Erythroblast (primary cell): ENCODE results near the gene GPX4.

Experiments used
- DNase-seq, 2 experiments: peaks; one replicate each; lab custom pipeline; 2025; lab: John Stamatoyannopoulos, UW
- GATA1 ChIP-seq: IDR thresholded peaks from 2 replicates; pipeline ENCODE4 v1.6.1; 2011; ENCODE audit warnings: low read depth, mild to moderate bottlenecking, control low read depth, low read length, moderate library complexity
- POLR2A ChIP-seq: IDR thresholded peaks from 2 replicates; pipeline ENCODE4 v1.6.1; 2011; ENCODE audit warnings: mild to moderate bottlenecking, low read length

GPX4 gene

DNA sequence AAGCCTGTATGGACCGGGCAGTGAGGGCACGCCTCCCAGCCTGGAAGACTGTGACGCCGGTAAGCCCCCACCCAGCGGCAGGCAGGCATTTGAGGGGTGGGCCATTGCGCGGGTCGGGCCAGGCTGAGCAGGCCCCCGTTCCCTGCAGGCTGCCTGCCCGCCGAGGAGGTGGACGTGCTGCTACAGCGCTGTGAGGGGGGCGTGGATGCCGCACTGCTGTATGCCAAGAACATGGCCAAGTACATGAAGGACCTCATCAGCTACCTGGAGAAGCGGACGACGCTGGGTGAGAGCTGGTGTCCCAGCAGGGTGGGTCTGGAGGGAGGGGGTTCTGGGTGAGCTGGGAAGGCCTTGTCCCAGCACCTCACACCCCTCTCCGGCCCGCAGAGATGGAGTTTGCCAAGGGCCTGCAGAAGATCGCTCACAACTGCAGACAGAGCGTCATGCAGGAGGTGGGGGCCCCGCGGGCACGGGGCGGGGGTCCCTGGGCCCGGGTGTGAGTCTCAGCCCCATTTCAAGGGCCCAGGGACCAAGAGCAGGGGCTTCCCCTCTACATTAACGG is 29.8 kb upstream of the GPX4 start:
- no peak for DNase-seq
- TF ChIP-seq POLR2A (no peak), GATA1 (no peak)

DNA sequence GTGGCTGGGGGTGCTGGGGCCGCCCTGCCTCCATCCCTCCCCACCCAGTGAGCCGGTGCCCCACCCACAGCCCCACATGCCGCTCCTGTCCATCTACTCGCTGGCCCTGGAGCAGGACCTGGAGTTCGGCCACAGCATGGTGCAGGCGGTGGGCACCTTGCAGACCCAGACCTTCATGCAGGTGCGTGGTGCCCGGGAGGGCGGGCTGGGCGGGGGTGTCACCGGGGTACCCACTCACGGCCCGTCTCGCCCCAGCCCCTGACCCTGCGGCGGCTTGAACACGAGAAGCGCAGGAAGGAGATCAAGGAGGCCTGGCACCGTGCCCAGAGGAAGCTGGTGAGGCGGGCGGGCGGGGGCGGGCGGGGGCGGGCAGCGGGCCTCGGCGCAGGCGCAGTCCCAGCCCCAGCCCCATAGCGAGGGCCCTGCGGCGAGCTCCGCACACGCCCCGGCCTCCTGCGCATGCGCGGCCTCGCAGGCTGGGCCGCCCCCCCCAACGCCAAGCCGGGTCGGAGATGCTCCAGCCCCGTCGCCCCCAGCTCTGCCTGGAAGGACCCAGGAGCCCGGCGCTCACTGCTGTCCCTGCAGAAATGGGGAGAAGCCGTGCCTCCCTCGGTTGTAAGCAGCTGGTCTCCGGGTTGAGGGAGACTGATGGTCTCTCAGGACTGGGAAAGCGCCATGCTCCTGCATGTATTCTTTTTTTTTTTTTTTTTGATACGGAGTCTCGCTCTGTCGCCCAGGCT is 29.1 kb upstream of the GPX4 start:
- peak in 1 of 2 experiments; percentile 58 for DNase-seq
- TF ChIP-seq POLR2A (no peak), GATA1 (no peak)

DNA sequence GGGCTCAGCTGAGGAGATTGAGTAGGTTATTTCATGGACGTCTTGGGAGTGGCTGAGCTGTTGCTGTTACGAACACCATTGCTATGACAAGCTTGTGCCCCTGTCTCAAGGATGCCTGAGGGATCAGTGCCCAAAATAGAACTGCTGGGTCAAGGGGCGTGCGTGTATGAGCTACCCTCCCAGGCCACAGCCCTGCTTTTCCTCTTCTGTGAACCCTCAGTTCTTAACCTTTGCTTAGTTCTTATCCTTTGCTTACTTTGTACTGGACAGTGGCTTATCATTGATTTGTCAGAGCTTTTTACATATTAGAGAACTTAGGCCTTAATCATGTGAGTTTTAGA is 27.8 kb upstream of the GPX4 start:
- TF ChIP-seq GATA1, result no peak
- no peak for TF ChIP-seq POLR2A
- no peak for DNase-seq

DNA sequence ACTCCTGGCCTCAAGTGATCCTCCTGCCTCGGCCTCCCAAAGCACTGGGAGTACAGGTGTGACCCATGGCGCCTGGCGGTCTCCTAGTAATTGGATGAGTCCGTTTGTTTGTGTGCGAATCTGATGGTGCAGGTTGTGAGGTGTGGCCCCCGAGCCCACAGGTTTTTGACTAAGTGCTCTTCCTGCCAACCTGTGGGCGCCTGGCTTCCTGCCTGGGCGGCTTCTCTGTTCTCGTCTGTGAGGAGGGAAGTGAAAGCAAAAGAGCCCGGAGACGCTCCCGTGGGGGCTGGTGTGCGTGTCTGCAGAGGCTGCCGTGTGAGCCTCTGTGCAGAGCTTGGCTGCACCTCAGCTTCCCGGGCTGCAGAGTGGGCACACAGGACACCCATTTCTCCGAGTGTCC is 26.8 kb upstream of the GPX4 start:
- TF ChIP-seq POLR2A (no peak), GATA1 (no peak)

DNA sequence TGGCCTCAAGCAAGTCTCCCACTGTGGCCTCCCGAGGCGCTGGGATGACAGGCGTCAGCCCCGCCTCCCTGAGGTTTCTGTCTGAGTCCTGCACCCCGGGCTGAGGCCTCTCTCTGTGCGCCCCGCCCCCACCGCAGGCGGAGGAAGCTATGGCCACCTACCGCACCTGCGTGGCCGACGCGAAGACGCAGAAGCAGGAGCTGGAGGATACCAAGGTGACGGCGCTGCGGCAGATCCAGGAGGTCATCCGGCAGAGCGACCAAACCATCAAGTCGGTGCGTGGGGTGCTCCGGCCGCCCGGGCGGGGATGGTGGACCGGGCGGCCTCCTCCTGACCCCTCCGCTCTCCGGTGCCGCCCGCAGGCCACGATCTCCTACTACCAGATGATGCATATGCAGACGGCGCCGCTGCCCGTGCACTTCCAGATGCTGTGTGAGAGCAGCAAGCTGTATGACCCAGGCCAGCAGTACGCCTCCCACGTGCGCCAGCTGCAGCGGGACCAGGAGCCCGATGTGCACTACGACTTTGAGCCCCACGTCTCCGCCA is 24.2 kb upstream of the GPX4 start:
- no peak for TF ChIP-seq POLR2A
- TF ChIP-seq GATA1, result no peak
- no peak for DNase-seq

More for the DNA sequence above, 26.8 kb upstream of the GPX4 start:
- no peak for DNase-seq

DNA sequence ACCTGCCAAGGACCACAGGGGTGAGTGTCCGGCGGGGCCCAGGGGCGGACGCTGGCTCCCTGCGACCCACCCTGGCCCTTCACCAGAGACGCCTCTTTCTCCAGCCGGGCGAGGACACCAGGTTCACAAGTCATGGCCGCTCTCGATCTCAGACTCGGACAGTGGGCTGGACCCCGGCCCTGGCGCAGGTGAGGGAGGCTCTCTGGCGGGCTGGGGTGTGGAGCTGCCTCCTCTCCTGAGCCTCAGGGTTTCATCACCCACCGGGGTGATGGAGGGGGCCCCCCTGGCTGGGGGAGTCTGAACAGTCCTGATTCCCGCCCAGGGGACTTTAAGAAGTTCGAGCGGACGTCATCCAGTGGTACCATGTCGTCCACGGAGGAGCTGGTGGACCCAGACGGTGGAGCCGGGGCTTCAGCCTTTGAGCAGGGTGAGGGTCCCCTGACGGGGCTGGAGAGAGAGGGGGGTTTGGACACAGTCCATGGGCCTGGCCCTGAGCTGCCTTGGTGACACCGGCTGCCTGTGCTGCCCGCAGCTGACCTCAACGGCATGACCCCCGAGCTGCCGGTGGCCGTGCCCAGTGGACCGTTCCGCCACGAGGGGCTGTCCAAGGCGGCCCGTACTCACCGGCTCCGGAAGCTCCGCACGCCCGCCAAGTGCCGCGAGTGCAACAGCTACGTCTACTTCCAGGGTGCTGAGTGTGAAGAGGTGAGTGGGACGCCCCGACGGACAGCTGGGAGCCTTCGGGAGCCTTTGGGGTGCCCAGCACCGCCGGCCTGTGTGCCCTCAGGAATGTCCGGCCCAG is 23.2 kb upstream of the GPX4 start:
- TF ChIP-seq POLR2A (no peak), GATA1 (no peak)
- DNase-seq, result no peak

DNA sequence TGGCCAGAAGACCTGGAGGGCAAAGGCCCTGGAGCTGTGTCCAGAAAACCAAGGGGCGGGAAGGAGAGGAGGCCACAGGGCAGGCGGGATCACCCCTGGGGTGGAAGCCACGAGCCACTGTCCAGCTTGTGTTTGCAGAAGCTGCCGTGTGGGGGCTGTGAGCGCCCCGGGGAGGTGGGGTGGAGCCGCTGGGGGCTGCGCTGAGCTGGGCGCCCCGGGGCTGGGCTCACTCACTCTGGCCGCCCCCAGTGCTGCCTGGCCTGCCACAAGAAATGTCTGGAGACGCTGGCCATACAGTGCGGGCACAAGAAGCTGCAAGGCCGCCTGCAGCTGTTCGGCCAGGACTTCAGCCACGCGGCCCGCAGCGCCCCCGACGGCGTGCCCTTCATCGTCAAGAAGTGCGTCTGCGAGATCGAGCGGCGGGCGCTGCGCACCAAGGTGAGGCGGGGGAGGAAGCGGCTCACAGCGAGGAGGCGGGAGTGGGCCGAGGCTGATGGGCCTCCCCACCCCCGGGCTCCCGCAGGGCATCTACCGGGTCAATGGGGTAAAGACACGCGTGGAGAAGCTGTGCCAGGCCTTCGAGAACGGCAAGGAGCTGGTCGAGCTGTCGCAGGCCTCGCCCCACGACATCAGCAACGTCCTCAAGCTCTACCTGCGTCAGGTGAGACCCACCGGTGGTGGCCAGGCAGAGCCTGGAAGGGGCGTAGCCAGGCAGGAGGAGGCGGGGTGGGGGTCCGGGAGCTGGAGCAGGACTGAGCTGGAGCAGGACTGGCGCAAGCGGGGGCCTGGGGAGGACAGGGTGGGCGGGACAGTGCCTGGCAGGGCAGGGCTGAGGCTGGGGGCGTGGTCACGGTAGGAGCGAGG is 22.3 kb upstream of the GPX4 start:
- DNase-seq, result no peak
- no peak for TF ChIP-seq GATA1
- TF ChIP-seq POLR2A, result no peak

DNA sequence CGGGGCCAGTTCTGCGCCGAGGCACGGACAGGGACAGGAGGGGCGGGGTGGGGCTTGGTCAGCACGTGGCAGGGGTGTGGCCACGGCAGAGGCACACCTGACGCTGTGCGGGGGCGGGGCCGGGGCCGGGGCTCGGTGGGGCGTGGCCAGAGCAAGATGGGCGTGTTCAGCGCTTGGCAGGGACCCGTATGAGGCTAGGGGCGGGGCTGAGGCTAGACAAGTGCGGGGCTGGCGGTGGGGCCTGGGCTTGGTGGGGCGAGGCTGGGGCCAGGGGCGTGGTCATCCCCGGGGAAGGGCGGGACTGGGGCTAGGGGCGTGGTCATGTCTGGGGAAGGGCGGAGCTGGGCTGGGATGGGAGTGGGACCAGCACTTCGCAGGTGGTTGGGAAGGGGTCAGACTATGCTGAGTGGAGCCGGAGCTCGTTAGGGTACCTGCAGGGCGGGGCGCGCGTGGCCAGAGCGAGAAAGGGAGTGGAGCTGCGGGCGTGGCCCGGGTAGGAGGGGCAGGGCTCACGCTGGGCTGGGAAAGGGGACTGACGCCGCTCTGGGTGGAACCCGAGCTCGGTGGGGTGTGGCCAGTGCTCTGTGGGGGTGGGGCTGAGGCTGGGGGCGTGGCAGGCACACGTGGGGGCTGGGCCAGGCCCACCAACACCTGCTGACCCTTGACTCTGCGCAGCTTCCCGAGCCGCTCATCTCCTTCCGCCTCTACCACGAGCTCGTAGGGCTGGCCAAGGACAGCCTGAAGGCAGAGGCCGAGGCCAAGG is 21.4 kb upstream of the GPX4 start:
- DNase-seq, result peak; percentile 67 to 79
- TF ChIP-seq POLR2A, result no peak
- no peak for TF ChIP-seq GATA1

DNA sequence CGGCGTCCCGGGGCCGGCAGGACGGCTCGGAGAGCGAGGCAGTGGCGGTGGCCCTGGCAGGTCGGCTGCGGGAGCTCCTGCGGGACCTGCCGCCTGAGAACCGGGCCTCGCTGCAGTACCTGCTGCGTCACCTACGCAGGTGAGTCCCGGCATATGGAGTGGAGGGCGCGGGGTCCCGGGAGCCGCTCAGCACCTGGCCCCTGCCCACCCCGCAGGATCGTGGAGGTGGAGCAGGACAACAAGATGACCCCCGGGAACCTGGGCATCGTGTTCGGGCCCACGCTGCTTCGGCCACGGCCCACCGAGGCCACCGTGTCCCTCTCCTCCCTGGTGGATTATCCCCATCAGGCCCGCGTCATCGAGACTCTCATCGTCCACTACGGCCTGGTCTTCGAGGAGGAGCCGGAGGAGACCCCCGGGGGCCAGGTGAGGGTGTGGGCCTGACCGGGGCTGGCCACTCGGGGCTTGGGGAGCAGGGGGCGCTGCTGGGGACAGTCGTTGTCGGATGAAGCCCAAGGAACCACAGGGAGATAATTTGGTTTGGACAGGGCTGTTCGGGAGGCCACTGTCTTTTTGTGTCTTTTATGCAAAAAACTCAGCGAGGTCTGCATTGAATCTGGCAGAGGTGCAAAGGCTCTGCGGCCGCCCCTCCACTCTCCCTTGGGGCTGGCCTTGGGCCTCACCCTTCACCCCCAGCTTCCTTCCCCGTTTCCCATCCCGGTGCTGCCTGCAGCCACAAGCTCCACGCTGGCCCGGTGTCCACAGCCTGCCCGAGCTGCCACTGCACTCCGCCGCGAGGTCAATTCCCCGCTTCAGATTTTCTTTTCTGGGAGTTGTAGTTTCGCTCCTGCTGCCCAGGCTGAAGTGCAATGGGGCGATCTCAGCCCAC is 20.6 kb upstream of the GPX4 start:
- TF ChIP-seq POLR2A (no peak), GATA1 (no peak)
- DNase-seq, result no peak

DNA sequence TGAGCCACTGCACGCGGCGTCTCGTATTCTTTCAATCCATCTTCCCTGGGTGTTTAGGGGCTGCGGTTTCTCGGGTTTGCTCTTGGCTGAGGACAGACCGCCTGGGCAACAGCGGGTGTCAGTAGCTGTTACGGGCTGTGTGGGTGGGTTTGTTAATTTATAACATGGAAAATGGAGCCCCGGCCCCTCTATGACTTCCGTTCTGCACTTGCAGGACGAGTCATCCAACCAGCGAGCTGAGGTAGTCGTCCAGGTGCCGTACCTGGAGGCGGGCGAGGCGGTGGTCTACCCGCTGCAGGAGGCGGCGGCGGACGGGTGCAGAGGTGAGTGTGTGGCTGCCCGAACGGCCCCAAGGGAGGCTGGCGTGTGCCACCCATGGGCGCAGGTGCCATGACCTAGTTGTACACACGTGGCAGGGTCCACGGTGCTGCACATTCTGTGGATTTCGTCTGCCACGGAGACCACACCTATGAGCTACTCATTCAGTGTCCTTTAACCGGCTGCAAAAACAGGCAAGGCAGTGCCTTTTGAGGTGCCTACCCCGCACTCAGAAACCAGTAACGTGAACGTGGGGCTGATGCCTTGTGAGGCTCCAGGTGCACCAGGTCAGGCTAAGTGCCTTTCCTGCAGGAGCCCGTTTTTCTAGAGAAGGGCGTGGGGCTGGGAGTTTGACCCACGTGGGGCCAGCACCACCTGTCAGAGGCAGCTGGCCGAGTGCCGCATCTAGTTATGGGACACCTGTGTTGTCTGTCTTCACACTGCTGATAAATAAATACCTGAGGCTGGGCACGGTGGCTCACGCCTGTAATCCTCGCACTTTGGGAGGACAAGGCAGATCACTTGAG is 19.5 kb upstream of the GPX4 start:
- DNase-seq, result no peak
- TF ChIP-seq POLR2A (no peak), GATA1 (no peak)

DNA sequence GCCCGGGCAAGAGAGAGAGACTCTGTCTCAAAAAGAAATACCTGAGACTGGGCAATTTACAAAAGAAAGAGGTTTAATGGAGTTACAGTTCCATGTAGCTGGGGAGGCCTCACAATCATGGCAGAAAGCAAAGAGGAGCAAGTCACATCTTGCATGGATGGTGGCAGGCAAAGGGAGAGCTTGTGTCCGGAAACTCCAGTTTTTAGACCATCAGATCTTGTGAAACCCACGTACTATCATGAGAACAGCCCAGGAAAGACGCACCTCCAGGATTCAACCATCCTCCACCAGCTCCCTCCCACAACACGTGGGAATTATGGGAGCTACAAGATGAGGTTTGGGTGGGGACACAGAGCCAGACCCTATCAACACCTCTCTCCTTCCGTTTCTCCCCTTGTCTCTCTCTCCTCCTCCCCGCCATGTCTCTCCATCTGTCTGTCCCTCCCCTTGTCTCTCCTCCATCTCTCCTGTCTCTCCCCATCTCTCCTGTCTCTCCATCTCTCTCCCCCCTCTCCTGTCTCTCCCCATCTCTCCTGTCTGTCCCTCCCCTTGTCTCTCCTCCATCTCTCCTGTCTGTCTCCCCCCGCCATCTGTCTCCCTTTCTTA is 18.6 kb upstream of the GPX4 start:
- no peak for DNase-seq
- no peak for TF ChIP-seq GATA1
- TF ChIP-seq POLR2A, result peak; percentile 28
